ENCODE data around the gene RAB35.

DNA sequence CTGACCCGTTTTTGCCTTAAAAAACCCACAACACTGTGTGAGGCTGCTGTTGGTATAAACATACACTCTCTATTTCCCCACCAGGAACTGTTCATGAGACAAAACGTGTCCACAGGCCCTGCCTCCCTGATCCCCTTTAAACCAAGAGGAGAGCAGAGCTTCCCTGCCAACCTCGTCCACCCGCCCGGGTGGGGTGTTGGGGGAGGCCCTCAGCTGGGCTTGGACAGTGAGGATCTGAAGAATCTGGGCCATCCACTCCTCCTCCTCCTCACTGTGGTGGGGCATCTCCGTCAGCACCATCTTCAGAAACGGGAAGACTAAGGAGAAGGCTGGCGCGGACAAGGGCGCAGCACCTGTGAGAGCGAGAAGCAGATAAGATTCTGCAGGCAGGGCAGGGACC, 41.1 kb upstream of the RAB35 start:
- TF ChIP-seq CTCF (IDR thresholded peaks at IDR 0.05) = no peak
- TF ChIP-seq EP300 (IDR thresholded peaks at IDR 0.05) = no peak
- no peak for TF ChIP-seq POLR2AphosphoS5 (IDR thresholded peaks at IDR 0.05)
- TF ChIP-seq POLR2A (IDR thresholded peaks at IDR 0.05) = no peak
